Panc1 (cell line): ENCODE measurements around the gene TXNRD1.

ENCODE experiments used
- CTCF ChIP-seq: fragments of 450-650 bp; IDR thresholded peaks from 2 replicates; pipeline ENCODE4 v1.5.1; 2017; ENCODE audit warnings: mild to moderate bottlenecking
- POLR2AphosphoS5 ChIP-seq: IDR thresholded peaks from 2 replicates; pipeline ENCODE4 v1.6.1; 2012; ENCODE audit warnings: mild to moderate bottlenecking, low read depth, low read length, moderate library complexity
- REST ChIP-seq, 2 experiments: IDR thresholded peaks; 2 replicates each; pipeline ENCODE4 v1.6.1; 2011 to 2012; ENCODE audit warnings: low read depth in 2 of 2, control low read depth in 1 of 2, low read length in 1 of 2, mild to moderate bottlenecking in 1 of 2, moderate library complexity in 1 of 2; ENCODE audit not compliant: insufficient read depth in 1 of 2
- SIN3A ChIP-seq: IDR thresholded peaks from 2 replicates; pipeline ENCODE4 v1.6.1; 2012; ENCODE audit warnings: low read depth, mild to moderate bottlenecking, low read length, moderate library complexity, borderline replicate concordance; ENCODE audit not compliant: insufficient read depth
- TCF7L2 ChIP-seq: IDR thresholded peaks from 2 replicates; pipeline ENCODE4 v1.6.1; 2011; ENCODE audit warnings: mild to moderate bottlenecking, low read depth, low read length, inconsistent platforms

- no peak for TF ChIP-seq CTCF
- no peak for TF ChIP-seq TCF7L2
- no peak for TF ChIP-seq POLR2AphosphoS5
- TF ChIP-seq SIN3A: no peak
- TF ChIP-seq REST (IDR thresholded peaks at IDR 0.05; ENCODE audit: insufficient read depth in 1 of 2, low read depth in 2 of 2, low read length in 1 of 2): no peak
Observed at GRCh38 chr12:104374071-104374470, 158.5 kb downstream of the TXNRD1 start.
